B cell (primary cell): ENCODE results near the gene CASP2.

Experiments used
- CTCF ChIP-seq: fragments of 200-600 bp; IDR thresholded peaks from one replicate; pipeline ENCODE4 v1.8.0; 2022; ENCODE audit warnings: antibody characterized with exemption, mild to moderate bottlenecking
- EZH2 ChIP-seq: IDR thresholded peaks from 2 replicates; pipeline ENCODE4 v1.6.1; 2012; ENCODE audit warnings: borderline replicate concordance, low read depth, mild to moderate bottlenecking, moderate library complexity, low read length; ENCODE audit not compliant: insufficient read depth, poor library complexity, severe bottlenecking

- TF ChIP-seq CTCF (no peak), EZH2 (no peak)
Measured at GRCh38 chr7:143300959-143301935, 13.1 kb downstream of the CASP2 start.
